Hepatocyte (in vitro differentiated cells): ENCODE results near the gene ATP8B4. TPM values are rescaled to one million over a fixed set of nuclear protein-coding genes. Genes with fewer than 3 reads are reported as not detected.

Experiments used
- DNase-seq: peaks from one replicate; pipeline ENCODE4 v3.0.0-alpha.2; 2016; ENCODE audit warnings: low spot score
- H2AFZ ChIP-seq: fragments of 200-600 bp; sonication (generic); 2 replicates; pipeline ENCODE4 v1.6.0; 2016; ENCODE audit warnings: antibody characterized with exemption, mild to moderate bottlenecking
- H3K27ac ChIP-seq: fragments of 200-600 bp; sonication (generic); 2 replicates; pipeline ENCODE4 v1.5.1; 2016; ENCODE audit warnings: mild to moderate bottlenecking
- H3K27me3 ChIP-seq: fragments of 200-600 bp; sonication (generic); 2 replicates; pipeline ENCODE4 v1.6.1; 2016
- H3K36me3 ChIP-seq: fragments of 200-600 bp; sonication (generic); replicated peaks from 2 replicates; pipeline ENCODE4 v1.5.1; 2016; ENCODE audit warnings: low read depth; ENCODE audit not compliant: insufficient read depth
- H3K4me1 ChIP-seq: fragments of 200-600 bp; sonication (generic); 2 replicates; pipeline ENCODE4 v1.5.1; 2016; ENCODE audit warnings: mild to moderate bottlenecking, moderate library complexity; ENCODE audit not compliant: insufficient read depth
- H3K4me2 ChIP-seq: fragments of 200-600 bp; sonication (generic); 2 replicates; pipeline ENCODE4 v1.6.0; 2016
- H3K4me3 ChIP-seq: fragments of 200-600 bp; sonication (generic); 2 replicates; pipeline ENCODE4 v1.5.1; 2016; ENCODE audit warnings: mild to moderate bottlenecking
- H3K79me2 ChIP-seq: fragments of 200-600 bp; sonication (generic); 2 replicates; pipeline ENCODE4 v1.6.0; 2017; ENCODE audit warnings: mild to moderate bottlenecking
- H3K9me2 ChIP-seq: fragments of 200-600 bp; sonication (generic); replicated peaks from 2 replicates; pipeline ENCODE4 v1.6.0; 2017; ENCODE audit warnings: mild to moderate bottlenecking; ENCODE audit not compliant: insufficient read depth
- H3K9me3 ChIP-seq: fragments of 200-600 bp; sonication (generic); 2 replicates; pipeline ENCODE4 v1.5.1; 2016; ENCODE audit warnings: low read depth, mild to moderate bottlenecking
- H4K20me1 ChIP-seq: fragments of 200-600 bp; sonication (generic); 2 replicates; pipeline ENCODE4 v1.6.0; 2016; ENCODE audit warnings: mild to moderate bottlenecking; ENCODE audit not compliant: insufficient read depth, poor library complexity, severe bottlenecking
- CTCF ChIP-seq: fragments of 200-600 bp; sonication (generic); IDR thresholded peaks from 2 replicates; pipeline ENCODE4 v1.5.1; 2016; ENCODE audit warnings: antibody characterized with exemption, mild to moderate bottlenecking; ENCODE audit not compliant: poor library complexity
- EZH2 ChIP-seq: fragments of 200-600 bp; sonication (generic); IDR thresholded peaks from 2 replicates; pipeline ENCODE4 v1.6.1; 2016; ENCODE audit warnings: antibody characterized with exemption, mild to moderate bottlenecking, borderline replicate concordance
- EZH2phosphoT487 ChIP-seq: fragments of 200-600 bp; sonication (generic); IDR thresholded peaks from one replicate; pipeline ENCODE4 v1.6.1; 2018; ENCODE audit warnings: antibody characterized with exemption, mild to moderate bottlenecking, low read depth, moderate library complexity; ENCODE audit not compliant: unreplicated experiment, severe bottlenecking
- WGBS: methylation state at CpG from one replicate; pipeline ENCODE4 v1.1.6; 2016; ENCODE audit warnings: low lambda C conversion rate; ENCODE audit errors: missing lambda C conversion rate; 5-methylcytosine and 5-hydroxymethylcytosine counted together
- polyA plus RNA-seq: library from polyadenylated mRNA; unstranded; fragments of >200 nt; fragmentation: Nextera tagmentation; extraction: Ambion mirVana; gene quantifications from 2 replicates; pipeline ENCODE4 v1.2.1, GENCODE V29; 2016
- small RNA-seq: library from RNA; depleted of rRNA; stranded (forward); fragments of <200 nt; gene quantifications from one replicate; pipeline ENCODE3, GENCODE V24; 2014
- total RNA-seq: library from RNA; depleted of rRNA; stranded (reverse); fragments of >200 nt; gene quantifications from 2 replicates; pipeline ENCODE4 v1.2.3, GENCODE V29; 2014

Gene ATP8B4
- total and polyA plus RNA-seq, 2 experiments from 2014 or later = 1.3 to 9.5 TPM

GRCh38 chr15:49813625-49814024, 305.4 kb downstream of the ATP8B4 start:
- H3K4me1 ChIP-seq = peaks cover 8% of the 10 kb centered on the region
- no peaks in the 10 kb centered on the region for H3K27me3 ChIP-seq
- H3K9me3 ChIP-seq = no peaks in the 10 kb centered on the region
- TF ChIP-seq CTCF = no peak
- no peak for TF ChIP-seq EZH2phosphoT487
- TF ChIP-seq EZH2 = no peak
- no peak for DNase-seq
- no peak overlapping the region for H3K4me3 ChIP-seq
- no peak overlapping the region for H2AFZ ChIP-seq
- H4K20me1 ChIP-seq = no peaks in the 10 kb centered on the region
- H3K9me2 ChIP-seq = no peaks in the 10 kb centered on the region
- H3K27ac ChIP-seq = no peak overlapping the region
- no peaks in the 10 kb centered on the region for H3K36me3 ChIP-seq
- H3K4me2 ChIP-seq = no peak overlapping the region
- H3K79me2 ChIP-seq = no peaks in the 10 kb centered on the region

GRCh38 chr15:49810720-49811119, 308.3 kb downstream of the ATP8B4 start:
- peak overlapping the region; percentile 6 for H3K27ac ChIP-seq

GRCh38 chr15:49809894-49810609, 309.0 kb downstream of the ATP8B4 start:
- H4K20me1 ChIP-seq = no peaks in the 10 kb centered on the region
- no peak overlapping the region for H3K4me2 ChIP-seq
- no peak overlapping the region for H2AFZ ChIP-seq
- 90% methylated on average over 2 of the region's 2 CpGs for WGBS
- no peaks in the 10 kb centered on the region for H3K79me2 ChIP-seq
- DNase-seq = no peak
- no peaks in the 10 kb centered on the region for H3K9me3 ChIP-seq
- H3K27me3 ChIP-seq = no peaks in the 10 kb centered on the region
- peak overlapping the region; percentile 6 for H3K27ac ChIP-seq
- H3K36me3 ChIP-seq = no peaks in the 10 kb centered on the region
- no peak overlapping the region for H3K4me3 ChIP-seq
- no peaks in the 10 kb centered on the region for H3K9me2 ChIP-seq
- H3K4me1 ChIP-seq = peaks cover 4% of the 10 kb centered on the region
- TF ChIP-seq EZH2 (no peak), EZH2phosphoT487 (no peak), CTCF (no peak)

More at GRCh38 chr15:49810720-49811119, 308.3 kb downstream of the ATP8B4 start:
- Histone ChIP-seq H3K36me3 (no peaks in the 10 kb centered on the region), H3K9me3 (no peaks in the 10 kb centered on the region), H3K27me3 (no peaks in the 10 kb centered on the region), H4K20me1 (no peaks in the 10 kb centered on the region), H3K9me2 (no peaks in the 10 kb centered on the region), H3K79me2 (no peaks in the 10 kb centered on the region), H2AFZ (no peak overlapping the region), H3K4me2 (no peak overlapping the region), H3K4me3 (no peak overlapping the region), H3K4me1 (peaks cover 4% of the 10 kb centered on the region)
- no peak for DNase-seq
- no peak for TF ChIP-seq EZH2phosphoT487

GRCh38 chr15:49808341-49808740, 310.7 kb downstream of the ATP8B4 start:
- no peak for DNase-seq
- H3K27me3 ChIP-seq = no peaks in the 10 kb centered on the region
- TF ChIP-seq EZH2 (no peak), CTCF (no peak), EZH2phosphoT487 (no peak)
- no peaks in the 10 kb centered on the region for H3K9me2 ChIP-seq
- H3K4me2 ChIP-seq = no peak overlapping the region
- H4K20me1 ChIP-seq = no peaks in the 10 kb centered on the region
- H2AFZ ChIP-seq = no peak overlapping the region
- H3K79me2 ChIP-seq = no peaks in the 10 kb centered on the region
- H3K4me3 ChIP-seq = no peak overlapping the region
- no peaks in the 10 kb centered on the region for H3K9me3 ChIP-seq
- H3K27ac ChIP-seq = no peak overlapping the region
- H3K4me1 ChIP-seq = peaks cover 4% of the 10 kb centered on the region
- 94% methylated on average over 1 of the region's 1 CpG for WGBS
- no peaks in the 10 kb centered on the region for H3K36me3 ChIP-seq

Small RNA genes lying within 50 kb of the gene (small RNA-seq; reads per million reads assigned to genes)
- gene RNA5SP394 = 0.16 reads per million

Other genes starting within 250 kb of the ATP8B4 start
- 37.0 and 41.3 TPM in 2 replicates for gene SLC27A2, start 63.0 kb upstream of the ATP8B4 start, total RNA-seq
- 10.1 and 24.8 TPM in 2 replicates for gene SLC27A2, start 63.0 kb upstream of the ATP8B4 start, polyA plus RNA-seq
- 0.44 TPM in 1 of 2 replicates, not detected in the other for gene HDC, start 146.5 kb upstream of the ATP8B4 start, total RNA-seq
- gene HDC, start 146.5 kb upstream of the ATP8B4 start, polyA plus RNA-seq = not detected in 2 replicates
- 35.7 and 38.7 TPM in 2 replicates for gene GABPB1, start 236.0 kb upstream of the ATP8B4 start, total RNA-seq
- 18.2 and 23.3 TPM in 2 replicates for gene GABPB1, start 236.0 kb upstream of the ATP8B4 start, polyA plus RNA-seq